K562 (cell line): ENCODE results near the gene CELF6. TPM values are rescaled to one million over a fixed set of nuclear protein-coding genes. Genes with fewer than 3 reads are reported as not detected.

Experiments
- BRCA1 ChIP-seq, 2 experiments: fragments of 450-650 bp in 1 of 2; sonication (generic) in 1 of 2; formaldehyde crosslinking in 1 of 2; IDR thresholded peaks; 2 replicates each; pipeline versions ENCODE4 v1.5.0 to v1.6.1; 2017 to 2020; ENCODE audit warnings: mild to moderate bottlenecking in 1 of 2, missing genetic modification reagents in 1 of 2
- CREB3 ChIP-seq: fragments of 450-650 bp; conservative IDR thresholded peaks from 2 replicates; pipeline ENCODE4 v1.6.1; 2016; ENCODE audit warnings: missing genetic modification characterization, low read depth, mild to moderate bottlenecking, missing compliant biosample characterization, moderate library complexity
- ELK3 ChIP-seq: fragments of 450-650 bp; formaldehyde crosslinking; IDR thresholded peaks from 2 replicates; pipeline ENCODE4 v1.4.0; 2020; ENCODE audit warnings: mild to moderate bottlenecking
- FOXM1 ChIP-seq, 2 experiments: fragments of 450-650 bp in 1 of 2; sonication (generic) in 1 of 2; formaldehyde crosslinking in 1 of 2; IDR thresholded peaks; 2 replicates each; pipeline versions ENCODE4 v1.6.1 to v1.9.0; 2017 to 2022; ENCODE audit warnings: low read depth in 2 of 2, mild to moderate bottlenecking in 2 of 2, missing genetic modification reagents in 1 of 2, moderate library complexity in 1 of 2
- HNRNPLL ChIP-seq: fragments of 200-400 bp; formaldehyde crosslinking; IDR thresholded peaks from 2 replicates; pipeline ENCODE4 v1.6.1; 2017; ENCODE audit warnings: low read length, low read depth, mild to moderate bottlenecking; ENCODE audit not compliant: poor library complexity, severe bottlenecking
- NCOA2 ChIP-seq, 2 experiments: fragments of 450-650 bp; IDR thresholded peaks; 2 replicates each; pipeline ENCODE4 v1.6.1; 2018; ENCODE audit warnings: mild to moderate bottlenecking in 2 of 2, moderate library complexity in 1 of 2; ENCODE audit not compliant: partially characterized antibody in 2 of 2
- PHB2 ChIP-seq: fragments of 450-650 bp; IDR thresholded peaks from 2 replicates; pipeline ENCODE4 v1.6.1; 2017; ENCODE audit warnings: low read depth
- PHF8 ChIP-seq: fragments of 200-600 bp; sonication (generic); IDR thresholded peaks from 2 replicates; pipeline ENCODE4 v1.6.1; 2012; ENCODE audit warnings: mixed run types, mild to moderate bottlenecking, inconsistent platforms, low read length, moderate library complexity, borderline replicate concordance
- PYGO2 ChIP-seq: fragments of 450-650 bp; IDR thresholded peaks from 2 replicates; pipeline ENCODE4 v1.6.1; 2016; ENCODE audit warnings: mild to moderate bottlenecking, missing genetic modification characterization, moderate library complexity, missing compliant biosample characterization
- RBBP5 ChIP-seq: fragments of 200-600 bp; sonication (generic); IDR thresholded peaks from 2 replicates; pipeline ENCODE4 v1.6.1; 2012; ENCODE audit warnings: borderline replicate concordance, mild to moderate bottlenecking, low read length, control low read depth, inconsistent platforms; ENCODE audit not compliant: insufficient read depth, poor library complexity, severe bottlenecking
- SNRNP70 ChIP-seq: fragments of 200-400 bp; formaldehyde crosslinking; optimal IDR thresholded peaks from 2 replicates; pipeline ENCODE3; 2017; ENCODE audit warnings: low read depth, low read length
- STAG1 ChIP-seq: sonication (generic); formaldehyde crosslinking; IDR thresholded peaks from 2 replicates; pipeline ENCODE4 v1.5.0; 2020; ENCODE audit warnings: missing genetic modification reagents, borderline replicate concordance
- STAT5B ChIP-seq: fragments of 250-450 bp; sonication (Bioruptor Pico); IDR thresholded peaks from 2 replicates; pipeline ENCODE4 v1.8.0; 2021; ENCODE audit warnings: mild to moderate bottlenecking, inconsistent platforms
- TAL1 ChIP-seq: fragments of 450-650 bp; IDR thresholded peaks from 2 replicates; pipeline ENCODE4 v1.6.1; 2016; ENCODE audit warnings: mild to moderate bottlenecking
- UBTF ChIP-seq, 2 experiments: IDR thresholded peaks; 2 replicates each; pipeline ENCODE4 v1.6.1; 2012; ENCODE audit warnings: improper control_type of control experiment in 2 of 2, low read depth in 2 of 2, low read length in 2 of 2, borderline replicate concordance in 1 of 2
- USF1 ChIP-seq: sonication (generic); formaldehyde crosslinking; IDR thresholded peaks from 2 replicates; pipeline ENCODE4 v1.9.0; 2022; ENCODE audit warnings: mild to moderate bottlenecking, missing genetic modification reagents
- ZFP30 ChIP-seq: fragments of 250-450 bp; sonication (Bioruptor Pico); IDR thresholded peaks from 2 replicates; pipeline ENCODE4 v1.8.0; 2022; ENCODE audit warnings: moderate library complexity, mild to moderate bottlenecking, inconsistent platforms, borderline replicate concordance
- ZFP36 ChIP-seq: fragments of 150-350 bp; IDR thresholded peaks from 2 replicates; pipeline ENCODE4 v1.6.1; 2018; ENCODE audit warnings: low read length, low read depth; ENCODE audit not compliant: partially characterized antibody
- ZNF197 ChIP-seq: fragments of 200-800 bp; sonication (Bioruptor generic); IDR thresholded peaks from 2 replicates; pipeline ENCODE4 v1.6.1; 2016; ENCODE audit warnings: low read depth, missing genetic modification characterization, missing compliant biosample characterization
- ZNF311 ChIP-seq: fragments of 250-450 bp; sonication (Bioruptor Pico); IDR thresholded peaks from 2 replicates; pipeline ENCODE4 v1.4.0; 2020; ENCODE audit warnings: mild to moderate bottlenecking, moderate library complexity
- ZNF766 ChIP-seq: fragments of 200-800 bp; sonication (Bioruptor generic); conservative IDR thresholded peaks from 2 replicates; pipeline ENCODE4 v1.6.1; 2016; ENCODE audit warnings: missing genetic modification characterization, missing compliant biosample characterization
- polyA plus RNA-seq, 8 experiments: library from polyadenylated mRNA; depleted of rRNA in 4 of 8; stranded (reverse) in 5 of 8; unstranded in 3 of 8; fragments of >200 nt; fragmentation: Nextera tagmentation in 2 of 8; fragmentation: Illumina TruSeq in 1 of 8; extraction: Ambion mirVana in 2 of 8; extraction: Trizol in 1 of 8; gene quantifications; 2 replicates each; pipeline versions ENCODE4 v1.2.1 to v1.2.3, GENCODE V29; 2011 to 2014; ENCODE audit warnings: inconsistent platforms in 1 of 8, missing spikeins in 1 of 8
- total RNA-seq, 7 experiments: library from RNA; depleted of rRNA in 6 of 7; stranded (reverse); fragments of >200 nt in 6 of 7; fragmentation: Illumina TruSeq in 2 of 7; extraction: Trizol in 2 of 7; gene quantifications; 2 replicates each; pipeline versions ENCODE4 v1.2.1 to v1.2.3, GENCODE V29; 2011 to 2021; ENCODE audit warnings: low replicate concordance in 1 of 7
- TF ChIP-seq, protein P1 (sequence below): fragments of 250-450 bp; sonication (Bioruptor Pico); IDR thresholded peaks from 2 replicates; pipeline ENCODE4 v1.8.0; 2021; ENCODE audit warnings: borderline replicate concordance, mild to moderate bottlenecking, moderate library complexity; ENCODE audit not compliant: poor library complexity, severe bottlenecking

Gene CELF6
- total and polyA plus RNA-seq, 9 of the 15 experiments (the other 6 are each of a cell fraction or from before 2014, with no cell fraction given) = 0.01 to 0.11 TPM; not detected in 7

DNA sequence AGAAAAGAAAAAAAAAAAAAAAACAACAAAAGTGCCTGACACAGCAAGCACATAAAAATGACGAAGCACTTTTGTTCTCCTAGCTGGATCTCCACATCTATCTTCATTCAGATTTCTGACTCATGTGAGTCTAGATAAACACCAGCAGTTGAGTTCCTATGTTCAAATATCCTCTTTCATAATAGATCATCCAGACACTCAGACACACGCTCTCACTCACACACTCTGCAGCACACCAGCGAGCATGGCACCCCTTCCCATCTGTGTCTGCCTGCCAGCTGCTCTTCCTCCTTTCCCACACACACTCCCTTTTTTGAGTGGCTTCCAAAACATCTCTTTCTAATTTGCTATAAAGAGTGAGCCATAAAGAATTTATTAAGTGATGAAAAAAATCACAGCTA lies 19.8 kb upstream of the CELF6 start (continued):
- TF ChIP-seq CREB3 (tag) (no peak), HNRNPLL (no peak), TAL1 (no peak), RBBP5 (no peak), ZFP30 (CRISPR knock-in tag) (no peak), BRCA1 (IDR thresholded peaks at IDR 0.05) (no peak), BRCA1 (CRISPR knock-in tag; IDR thresholded peaks at IDR 0.05) (no peak), STAT5B (CRISPR knock-in tag) (no peak), USF1 (CRISPR knock-in tag) (no peak), SNRNP70 (no peak), ZNF311 (CRISPR knock-in tag) (no peak), PHF8 (no peak), FOXM1 (IDR thresholded peaks at IDR 0.05; ENCODE audit: low read depth) (peak; percentile 24; the same call in 1 of the 2 replicates), FOXM1 (CRISPR knock-in tag; IDR thresholded peaks at IDR 0.05; ENCODE audit: low read depth) (no peak), NCOA2 (IDR thresholded peaks at IDR 0.05; ENCODE audit: partially characterized antibody in 2 of 2) (no peak), PYGO2 (tag) (no peak), ZNF197 (CRISPR knock-in tag) (no peak), ELK3 (no peak), ZFP36 (no peak), ZNF766 (CRISPR knock-in tag) (no peak), UBTF (IDR thresholded peaks at IDR 0.05; ENCODE audit: borderline replicate concordance in 1 of 2, low read depth in 2 of 2, low read length in 2 of 2) (no peak), PHB2 (no peak), STAG1 (no peak)
- TF ChIP-seq, protein P1, sequence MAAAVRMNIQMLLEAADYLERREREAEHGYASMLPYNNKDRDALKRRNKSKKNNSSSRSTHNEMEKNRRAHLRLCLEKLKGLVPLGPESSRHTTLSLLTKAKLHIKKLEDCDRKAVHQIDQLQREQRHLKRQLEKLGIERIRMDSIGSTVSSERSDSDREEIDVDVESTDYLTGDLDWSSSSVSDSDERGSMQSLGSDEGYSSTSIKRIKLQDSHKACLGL (CRISPR knock-in tag) = no peak
